Right cardiac atrium (tissue), 5 donors: Measurements from ENCODE around the gene KIF21B. TPM values are rescaled to one million over a fixed set of nuclear protein-coding genes. Genes with fewer than 3 reads are reported as not detected.

Source experiments
- ATAC-seq, 2 donors: fragments of 200-7000 bp; cut with Tn5 transposase; one replicate each; pipeline versions ENCODE4 v1.8.0 to v1.9.1; 2020; ENCODE audit warnings: moderate library complexity in 2 of 2, mild to moderate bottlenecking in 1 of 2
- DNase-seq, 3 donors: peaks; one replicate each; pipeline ENCODE4 v3.0.0-alpha.2; 2020
- H3K27ac ChIP-seq: one replicate; pipeline ENCODE4 v1.5.1; 2013; ENCODE audit warnings: mild to moderate bottlenecking, low read length, control low read depth, moderate library complexity
- H3K27me3 ChIP-seq: one replicate; pipeline ENCODE4 v1.6.1; 2013; ENCODE audit not compliant: control insufficient read depth, insufficient read depth
- H3K4me1 ChIP-seq: one replicate; pipeline ENCODE4 v1.6.1; 2013; ENCODE audit warnings: low read length; ENCODE audit not compliant: control insufficient read depth, insufficient read depth
- H3K4me3 ChIP-seq: one replicate; pipeline ENCODE4 v1.5.1; 2013; ENCODE audit warnings: low read length, control low read depth
- H3K9me3 ChIP-seq: one replicate; pipeline ENCODE4 v1.6.1; 2013; ENCODE audit warnings: low read length; ENCODE audit not compliant: control insufficient read depth
- WGBS: extraction: QIAGEN DNeasy Blood & Tissue Kit; methylation state at CpG from one replicate; pipeline ENCODE4 v1.1.7; 2013; 5-methylcytosine and 5-hydroxymethylcytosine counted together
- intact Hi-C, 4 donors: fragments of 100-400 bp; cut with DNase I; formaldehyde crosslinking; loops; one replicate each; pipeline versions ENCODE4 v1.11.0 to v1.14.0; 2022 to 2023
- polyA plus RNA-seq: library from polyadenylated mRNA; stranded (reverse); fragments of 200-250 nt; gene quantifications from one replicate; pipeline ENCODE4 v1.2.3, GENCODE V29; 2013
- total RNA-seq, 4 donors: library from RNA; stranded (reverse); fragmentation: NEBNext Ultra II Directional; extraction: Animal tissue kit (Norgen Biotek cat#: 25700); gene quantifications; one replicate each; pipeline ENCODE4 v1.2.1, GENCODE V29; 2021
- donor health status: healthy with polysubstance abuse.
- donor health status: DM: no; HTN: yes; CAD: no.
- donor health status: DM: no; HTN: no; CAD: no.
- donor health status: DM: no; HTN: yes; CAD: no; lungs with severe emphysema.
- donor health status: DM: yes; HTN: yes; CAD: no.

The KIF21B gene
- total and polyA plus RNA-seq, 5 donors, result 0.36 to 0.83 (median 0.57) TPM

DNA sequence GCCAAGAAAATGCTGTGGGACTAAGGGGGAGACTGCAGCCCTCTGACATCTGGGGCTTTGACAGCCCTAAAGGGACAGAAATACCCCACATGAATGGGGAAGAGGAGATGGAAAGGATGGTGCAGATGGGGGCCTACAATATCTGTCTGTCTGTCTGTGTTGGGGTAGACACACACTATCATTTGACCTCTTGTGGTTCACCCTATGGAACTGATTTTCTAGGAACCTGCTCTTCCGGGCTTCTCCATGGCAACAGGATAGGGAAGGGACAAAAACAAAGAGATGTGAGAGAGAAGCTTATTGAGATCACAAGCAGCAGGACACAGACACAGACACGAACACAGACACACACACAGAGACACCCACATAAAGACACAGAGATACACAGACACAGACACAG is 17.1 kb downstream of the KIF21B start:
- no peaks in the 10 kb centered on the region for H3K27me3 ChIP-seq
- ATAC-seq, result no peak
- no peaks in the 10 kb centered on the region for H3K4me1 ChIP-seq
- WGBS, result 51% methylated on average over 2 of the region's 2 CpGs
- no peak overlapping the region for H3K27ac ChIP-seq
- no peak for DNase-seq
- no peak overlapping the region for H3K4me3 ChIP-seq
- intact Hi-C loops, result no loop called here
- H3K9me3 ChIP-seq, result no peaks in the 10 kb centered on the region

DNA sequence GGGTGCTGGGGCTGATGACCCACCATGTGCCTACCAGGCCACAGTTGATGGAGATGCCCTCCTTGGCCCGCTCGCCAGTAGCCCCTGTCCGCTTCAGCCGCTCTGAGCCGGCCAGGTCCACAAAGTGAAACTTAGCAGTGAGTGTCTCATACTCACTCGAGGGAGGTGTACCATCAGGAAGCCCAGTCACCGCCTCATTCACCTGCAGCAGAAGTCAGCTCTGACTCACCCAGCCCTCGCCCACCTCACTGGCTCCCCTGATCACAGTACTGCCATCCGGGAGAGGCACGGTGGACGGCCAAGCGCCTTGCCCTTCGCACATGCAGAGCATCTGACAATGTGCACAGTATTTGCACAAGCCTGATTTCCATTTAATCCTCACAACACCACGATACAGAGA is 18.8 kb downstream of the KIF21B start:
- 95% methylated on average over 14 of the region's 14 CpGs for WGBS
- intact Hi-C loops, result no loop called here

DNA sequence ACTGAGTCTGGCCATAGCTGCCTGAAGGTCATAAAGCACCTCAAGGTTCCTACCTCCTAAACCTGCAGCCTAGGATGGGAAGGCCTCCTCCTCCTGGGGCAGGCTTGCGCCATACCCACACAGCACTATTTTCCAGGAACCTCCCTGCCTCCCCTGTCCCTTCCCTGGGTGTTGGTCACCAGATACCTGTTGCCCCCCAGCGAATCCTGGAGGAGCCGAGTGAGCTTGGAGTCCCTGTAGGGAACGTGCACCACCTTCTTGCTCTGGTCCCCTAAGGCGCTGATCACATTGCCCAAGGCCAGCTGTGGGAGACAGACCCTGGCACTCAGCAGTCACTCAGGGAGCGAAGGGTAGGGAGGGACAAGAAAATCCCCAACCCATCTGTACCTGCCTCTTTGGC is 19.4 kb downstream of the KIF21B start:
- ATAC-seq, result no peak
- H3K4me1 ChIP-seq, result no peaks in the 10 kb centered on the region
- no peaks in the 10 kb centered on the region for H3K27me3 ChIP-seq
- no peak overlapping the region for H3K4me3 ChIP-seq
- H3K9me3 ChIP-seq, result no peaks in the 10 kb centered on the region
- whole genome bisulfite sequencing, result 98% methylated on average over 6 of the region's 6 CpGs
- intact Hi-C loops, result no loop called here
- no peak overlapping the region for H3K27ac ChIP-seq
- peak in 1 of 3 donors; percentile 5 for DNase-seq

More for the DNA sequence above, 18.8 kb downstream of the KIF21B start:
- no peak overlapping the region for H3K27ac ChIP-seq
- H3K9me3 ChIP-seq, result no peaks in the 10 kb centered on the region
- no peaks in the 10 kb centered on the region for H3K4me1 ChIP-seq
- no peaks in the 10 kb centered on the region for H3K27me3 ChIP-seq
- DNase-seq (peak in 1 of 3 donors; percentile 20), ATAC-seq (no peak)
- H3K4me3 ChIP-seq, result no peak overlapping the region

DNA sequence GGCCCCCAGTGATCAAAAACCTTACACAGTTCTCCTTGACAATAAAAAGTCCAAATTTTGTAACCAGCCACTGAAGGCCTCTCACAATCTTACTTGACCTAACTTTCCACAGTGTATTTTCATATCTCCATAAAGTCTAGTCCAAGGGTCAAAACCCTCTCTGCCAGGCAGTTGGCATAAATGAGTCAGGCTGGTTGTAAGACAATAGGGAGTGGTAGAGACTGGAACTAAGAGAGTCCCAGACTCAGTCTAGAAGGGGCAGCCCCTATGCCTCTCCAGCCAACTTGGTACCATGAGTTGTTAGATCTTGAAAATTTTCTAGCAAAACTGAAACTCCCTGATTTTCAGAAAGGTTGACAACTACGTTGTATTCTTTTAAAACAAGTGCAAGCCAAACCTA is 21.0 kb downstream of the KIF21B start:
- DNase-seq (no peak), ATAC-seq (no peak)
- H3K4me1 ChIP-seq, result no peaks in the 10 kb centered on the region
- H3K4me3 ChIP-seq, result no peak overlapping the region
- H3K27ac ChIP-seq, result no peak overlapping the region
- no peaks in the 10 kb centered on the region for H3K9me3 ChIP-seq
- intact Hi-C loops, result no loop called here
- WGBS, result 100% methylated on average over 1 of the region's 1 CpG
- H3K27me3 ChIP-seq, result no peaks in the 10 kb centered on the region

DNA sequence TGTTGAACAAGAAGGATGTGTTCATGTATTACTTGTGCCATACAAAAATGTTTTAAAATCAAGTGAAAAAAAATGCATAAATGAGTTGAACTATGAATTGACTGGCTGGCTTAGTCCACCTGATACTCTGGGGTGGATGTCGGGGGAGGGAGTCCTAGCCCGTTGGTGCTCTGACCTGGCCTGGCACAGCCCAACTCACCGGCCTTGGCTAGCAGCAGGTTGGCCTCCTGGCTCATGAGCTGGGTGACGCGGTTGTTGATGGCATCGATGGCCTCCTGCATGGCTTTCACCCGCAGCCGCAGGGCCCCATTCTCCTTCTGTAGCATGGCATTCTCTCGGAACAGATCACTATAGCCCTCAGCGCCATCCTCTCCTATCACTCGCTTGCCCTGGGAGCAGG is 21.6 kb downstream of the KIF21B start:
- Histone ChIP-seq H3K27ac (no peak overlapping the region), H3K9me3 (no peaks in the 10 kb centered on the region), H3K4me1 (no peaks in the 10 kb centered on the region), H3K27me3 (no peaks in the 10 kb centered on the region), H3K4me3 (no peak overlapping the region)
- intact Hi-C loops, result no loop called here
- ATAC-seq (no peak), DNase-seq (peak in 1 of 3 donors; percentile 14)
- WGBS, result 78% methylated on average over 11 of the region's 11 CpGs

DNA sequence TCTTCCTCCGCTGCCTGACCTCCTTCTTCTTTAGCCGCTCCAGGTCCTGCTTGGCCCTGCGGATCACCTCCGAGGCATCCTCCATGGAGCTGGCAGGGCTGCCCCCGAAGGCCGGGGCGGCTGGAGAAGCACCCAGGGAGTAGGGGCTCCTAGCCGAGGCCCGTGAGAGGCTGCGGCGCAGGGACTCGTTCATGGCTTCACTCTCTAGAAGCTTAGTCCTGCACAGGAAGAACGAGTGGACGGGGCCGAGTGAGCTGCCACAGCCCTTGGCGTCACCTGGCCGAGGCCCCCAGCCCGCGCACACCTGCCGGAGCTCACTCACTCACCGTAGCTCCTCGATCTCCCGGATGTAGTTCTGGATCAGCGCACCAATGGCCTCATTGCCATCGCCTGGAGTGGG is 23.1 kb downstream of the KIF21B start:
- WGBS, result 97% methylated on average over 25 of the region's 25 CpGs
- H3K27ac ChIP-seq, result no peak overlapping the region
- ATAC-seq, result no peak
- intact Hi-C loops, result no loop called here
- H3K9me3 ChIP-seq, result no peaks in the 10 kb centered on the region
- H3K27me3 ChIP-seq, result no peaks in the 10 kb centered on the region
- peak in 1 of 3 donors; percentile 32 for DNase-seq
- no peak overlapping the region for H3K4me3 ChIP-seq
- H3K4me1 ChIP-seq, result no peaks in the 10 kb centered on the region

DNA sequence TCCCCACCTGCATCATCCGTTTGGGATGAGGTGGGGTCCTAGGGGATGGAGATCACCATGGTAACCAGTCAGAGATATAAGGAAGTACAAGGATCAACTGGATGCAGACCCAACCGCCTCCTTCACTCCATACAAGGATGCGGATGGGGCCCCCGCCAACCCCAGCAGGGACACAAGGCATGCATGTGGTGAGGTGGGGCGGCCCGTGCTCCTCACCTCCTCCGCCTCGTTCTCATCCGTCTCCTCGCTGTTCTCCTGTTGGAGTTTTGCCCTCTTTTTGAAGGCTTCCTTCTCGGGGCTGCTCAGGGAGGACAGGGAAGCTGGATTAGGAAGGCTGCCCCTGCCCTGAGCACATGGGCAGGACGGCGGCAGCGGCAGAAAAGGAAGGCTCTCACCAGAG is 23.8 kb downstream of the KIF21B start:
- intact Hi-C loops, result no loop called here
- H3K4me3 ChIP-seq, result no peak overlapping the region
- ATAC-seq (no peak), DNase-seq (peak in 1 of 3 donors; percentile 19)
- no peaks in the 10 kb centered on the region for H3K27me3 ChIP-seq
- H3K4me1 ChIP-seq, result no peaks in the 10 kb centered on the region
- no peak overlapping the region for H3K27ac ChIP-seq
- no peaks in the 10 kb centered on the region for H3K9me3 ChIP-seq
- WGBS, result 92% methylated on average over 14 of the region's 14 CpGs

DNA sequence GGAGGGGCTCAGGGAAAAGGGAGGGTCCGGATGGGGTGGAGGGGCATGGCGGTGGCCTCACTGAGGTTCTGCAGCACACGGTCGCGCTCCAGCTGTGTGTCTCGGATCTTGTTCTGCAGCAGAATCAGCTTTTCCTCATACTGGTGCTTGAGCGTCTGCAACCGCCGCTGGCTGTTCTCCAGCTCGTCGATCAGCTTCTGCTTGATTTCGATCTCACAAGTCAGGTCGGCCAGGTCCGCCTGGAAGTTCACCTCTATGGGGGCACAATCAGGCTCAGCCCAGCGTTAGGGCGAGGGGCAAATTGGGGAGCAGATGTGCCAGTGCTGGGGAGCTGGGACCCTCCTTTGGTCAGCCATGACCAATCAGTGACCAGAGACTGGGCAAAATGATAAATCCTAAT is 25.2 kb downstream of the KIF21B start:
- Histone ChIP-seq H3K9me3 (no peaks in the 10 kb centered on the region), H3K4me3 (no peak overlapping the region), H3K27me3 (no peaks in the 10 kb centered on the region), H3K4me1 (no peaks in the 10 kb centered on the region), H3K27ac (no peak overlapping the region)
- ATAC-seq (no peak), DNase-seq (peak in 1 of 3 donors; percentile 36)
- intact Hi-C loops, result no loop called here
- WGBS, result 95% methylated on average over 16 of the region's 16 CpGs

DNA sequence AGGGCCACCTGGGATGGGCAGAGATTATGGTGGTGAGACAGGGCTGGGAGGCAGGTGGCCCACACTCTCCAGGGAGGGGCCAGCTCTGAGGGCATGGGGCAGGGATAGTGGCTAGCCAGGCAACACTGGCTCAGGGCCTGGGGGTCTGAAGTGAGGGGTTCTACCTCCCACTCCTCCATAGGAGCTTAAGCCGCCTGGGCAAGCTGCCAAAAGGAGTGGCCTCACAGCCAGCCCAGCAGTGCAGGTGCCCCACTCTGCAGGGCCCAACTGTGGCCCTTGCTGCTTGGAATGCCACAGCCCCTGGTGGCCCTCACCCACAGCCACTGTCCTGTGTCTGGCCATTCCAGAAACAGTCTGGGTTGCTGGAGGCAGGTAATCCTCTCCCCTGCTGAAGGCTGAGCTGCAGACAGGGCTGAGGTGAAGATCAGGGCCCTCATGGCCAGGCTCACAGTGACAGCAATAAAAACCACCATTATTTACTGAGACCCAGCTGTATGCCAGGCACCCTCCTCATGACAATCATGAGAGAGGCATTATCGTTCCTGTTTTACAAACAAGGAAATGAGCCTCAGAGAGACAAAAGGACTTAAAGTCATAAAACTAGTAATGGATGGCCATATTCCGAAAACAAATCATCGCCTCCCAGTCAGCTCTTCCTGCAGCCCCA is 31.0 kb downstream of the KIF21B start:
- intact Hi-C loops, result no loop called here
- Histone ChIP-seq H3K27me3 (no peaks in the 10 kb centered on the region), H3K27ac (no peak overlapping the region), H3K4me3 (no peak overlapping the region), H3K9me3 (no peaks in the 10 kb centered on the region), H3K4me1 (no peaks in the 10 kb centered on the region)
- DNase-seq, result peak in 1 of 3 donors; percentile 50
- no peak for ATAC-seq
- WGBS, result 72% methylated on average over 4 of the region's 4 CpGs

DNA sequence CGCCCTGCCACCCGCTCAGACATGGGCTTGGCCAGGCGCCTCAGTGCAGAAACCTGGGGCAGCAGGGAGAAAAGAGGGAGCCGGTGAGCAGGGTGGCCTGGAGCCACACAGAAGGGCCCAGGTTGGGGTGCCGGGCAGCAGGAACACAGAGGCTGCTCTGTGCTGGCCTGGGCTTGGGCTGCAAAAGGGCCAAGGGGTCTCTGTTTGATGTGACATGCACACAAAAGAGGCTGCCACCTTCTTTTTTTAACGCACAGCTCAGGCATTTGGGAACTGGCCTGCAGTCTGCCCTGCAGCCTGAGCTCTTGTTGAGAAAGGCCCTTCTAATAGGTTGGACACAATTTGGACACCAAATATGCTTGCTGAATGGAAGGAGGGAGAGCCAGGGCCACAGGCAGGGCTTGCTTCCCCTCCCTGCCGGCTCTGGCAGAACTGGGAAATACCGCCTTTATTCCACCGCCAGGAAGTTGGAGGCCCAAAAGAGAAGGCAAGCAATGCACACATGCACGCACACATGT is 32.4 kb downstream of the KIF21B start:
- intact Hi-C loops, result no loop called here
- Histone ChIP-seq H3K9me3 (no peaks in the 10 kb centered on the region), H3K4me1 (no peaks in the 10 kb centered on the region), H3K4me3 (no peak overlapping the region), H3K27ac (no peak overlapping the region), H3K27me3 (no peaks in the 10 kb centered on the region)
- DNase-seq (peak in 2 of 3 donors; percentile 32 to 56), ATAC-seq (peak in 1 of 2 donors; percentile 15)
- WGBS, result 70% methylated on average over 10 of the region's 10 CpGs

DNA sequence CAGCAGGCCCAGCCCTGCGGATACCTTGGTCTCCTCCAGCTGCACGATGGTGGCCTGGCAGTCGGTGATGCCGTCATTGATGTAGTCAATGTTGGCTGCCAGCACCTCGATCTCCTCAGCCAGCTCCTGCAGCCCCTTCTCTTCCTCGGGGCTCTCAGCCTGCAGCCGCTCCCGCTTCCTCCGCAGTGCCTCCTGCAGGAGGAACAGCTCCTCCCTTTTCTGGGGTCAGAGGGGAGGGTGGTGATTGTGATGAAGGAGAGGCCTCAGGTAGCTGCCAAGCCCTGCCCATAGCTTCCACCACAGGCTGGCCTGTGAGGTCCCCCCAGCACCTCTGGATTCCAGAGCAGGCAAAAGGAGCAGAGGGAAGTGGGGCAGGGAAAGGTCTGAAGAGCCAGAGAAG is 33.4 kb downstream of the KIF21B start:
- whole genome bisulfite sequencing, result 92% methylated on average over 9 of the region's 9 CpGs

DNA sequence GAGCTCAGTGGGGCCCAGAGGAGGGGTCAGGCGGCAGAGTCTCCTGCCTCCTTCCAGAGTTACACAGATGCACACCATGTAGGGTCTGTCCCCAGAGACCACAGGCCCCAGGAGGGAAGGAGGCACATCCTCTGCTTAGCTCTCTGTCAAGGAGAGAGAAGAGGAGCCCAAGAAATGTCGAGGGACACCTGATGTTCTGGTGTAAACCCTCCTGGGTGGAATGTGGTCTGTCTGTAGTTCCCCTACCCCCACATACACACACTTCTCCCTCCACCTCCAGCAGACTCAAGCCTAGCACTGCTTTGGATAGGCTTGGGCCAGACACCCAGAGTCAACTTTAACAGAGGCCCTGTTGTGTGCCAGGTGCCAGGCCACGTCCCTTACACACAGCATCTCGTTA is 34.2 kb downstream of the KIF21B start:
- 93% methylated on average over 4 of the region's 4 CpGs for WGBS
- Histone ChIP-seq H3K4me3 (no peak overlapping the region), H3K9me3 (no peaks in the 10 kb centered on the region), H3K27ac (no peak overlapping the region), H3K4me1 (no peaks in the 10 kb centered on the region), H3K27me3 (no peaks in the 10 kb centered on the region)
- no peak for ATAC-seq
- peak in 1 of 3 donors; percentile 24 for DNase-seq
- intact Hi-C loops, result no loop called here

More for the DNA sequence above, 33.4 kb downstream of the KIF21B start:
- Histone ChIP-seq H3K27me3 (no peaks in the 10 kb centered on the region), H3K4me1 (no peaks in the 10 kb centered on the region), H3K9me3 (no peaks in the 10 kb centered on the region), H3K27ac (no peak overlapping the region), H3K4me3 (no peak overlapping the region)
- DNase-seq (no peak), ATAC-seq (no peak)
- intact Hi-C loops, result no loop called here
